AG04449 (cell line): ENCODE measurements around the gene AMIGO3.

Experiments used
- CTCF ChIA-PET: fragments of 350-600 bp; formaldehyde crosslinking; extraction: SDS; loops from one replicate; lab custom pipeline; 2021; ENCODE audit warnings: antibody characterized with exemption; lab: Yijun Ruan, JAX
- POLR2A ChIA-PET: fragments of 400-600, 350-600 bp; formaldehyde crosslinking; extraction: SDS; loops from one replicate; lab custom pipeline; 2020; ENCODE audit warnings: antibody characterized with exemption, inconsistent platforms; lab: Yijun Ruan, JAX
- DNase-seq: peaks from one replicate; pipeline ENCODE4 v3.0.0-alpha.2; 2010; ENCODE audit warnings: low read depth, low spot score
- H3K4me3 ChIP-seq: 2 replicates; pipeline ENCODE4 v1.5.1; 2011; ENCODE audit warnings: low read depth, mild to moderate bottlenecking, control low read depth, low read length
- CTCF ChIP-seq: IDR thresholded peaks from one replicate; pipeline ENCODE4 v1.5.1; 2011; ENCODE audit warnings: mild to moderate bottlenecking, moderate library complexity, low read length, control low read depth, inconsistent platforms; ENCODE audit not compliant: insufficient read depth; ENCODE audit errors: missing control alignments

AMIGO3 gene

DNA sequence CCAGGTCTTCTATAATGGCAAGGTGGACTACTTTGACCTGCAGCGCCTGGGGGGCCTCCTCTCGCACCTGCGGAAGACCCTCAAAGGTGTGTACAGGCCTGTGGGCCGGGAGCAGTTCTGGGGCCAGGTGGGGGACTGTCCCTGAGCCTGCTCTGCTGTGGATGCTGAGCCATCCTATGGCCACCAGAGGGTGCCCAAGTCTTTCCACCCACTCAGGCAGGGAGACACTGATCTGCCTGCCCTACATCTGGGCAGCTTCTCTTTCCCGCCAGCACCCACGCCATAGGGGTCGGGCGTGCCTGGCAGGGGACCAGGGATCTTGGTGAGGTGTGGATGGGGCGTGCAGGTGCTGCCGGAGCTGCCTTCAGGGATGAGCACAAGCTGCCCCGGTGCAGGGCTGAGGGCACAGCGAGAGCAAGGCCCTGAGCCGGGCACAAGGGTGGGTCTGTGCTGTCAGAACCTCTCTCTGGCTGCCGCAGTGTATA is 16.0 kb downstream of the AMIGO3 start:
- ChIA-PET CTCF (interaction anchor here (0.9 to 7.8 kb wide), 14 partner anchors 10 to 226 kb away, joined by 3 to 74 read pairs (median 4); partner anchors contain the start of genes AMIGO3 and IP6K1), POLR2A (no interaction called here)
- no peak overlapping the region for H3K4me3 ChIP-seq
- DNase-seq, result no peak
- peak; percentile 90 for TF ChIP-seq CTCF

DNA sequence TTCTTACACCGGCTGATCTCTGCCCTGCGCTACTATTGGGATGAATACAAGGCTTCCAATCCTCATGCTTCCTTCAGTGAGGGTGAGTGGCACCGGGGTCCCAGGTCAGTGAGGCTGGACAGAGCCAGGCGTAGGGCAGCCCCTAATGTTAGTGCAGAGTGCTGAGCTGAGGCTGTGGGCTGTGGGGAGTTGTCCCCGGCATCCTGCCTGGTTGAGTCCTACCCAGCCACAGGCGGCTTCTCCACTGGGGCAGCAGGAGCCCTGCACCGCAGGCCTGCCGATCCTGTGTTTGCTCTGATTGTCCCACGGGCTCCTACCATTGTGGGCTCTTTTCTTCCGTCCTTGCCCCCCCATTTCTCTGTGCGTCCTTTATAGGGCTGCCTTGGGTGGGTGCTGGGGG is 16.8 kb downstream of the AMIGO3 start:
- ChIA-PET CTCF (interaction anchor here (0.9 to 7.8 kb wide), 13 partner anchors 9 to 227 kb away, joined by 3 to 74 read pairs (median 4); partner anchors contain the start of gene AMIGO3), POLR2A (no interaction called here)
- DNase-seq, result no peak
- H3K4me3 ChIP-seq, result no peak overlapping the region
- TF ChIP-seq CTCF, result no peak

GRCh38 chr3:49701388-49702077 is 18.0 kb downstream of the AMIGO3 start:
- ChIA-PET POLR2A (interaction anchor here (0.6 kb wide), 1 partner anchor 1234 kb away, joined by 3 read pairs; no protein-coding TSS in a partner anchor), CTCF (interaction anchor here (0.7 to 7.8 kb wide), 18 partner anchors 9 to 228 kb away, joined by 3 to 74 read pairs (median 4); partner anchors contain the start of genes AMIGO3 and MON1A)
- TF ChIP-seq CTCF, result peak; percentile 64
- no peak overlapping the region for H3K4me3 ChIP-seq
- no peak for DNase-seq

GRCh38 chr3:49700453-49701128 is 18.9 kb downstream of the AMIGO3 start:
- no peak for TF ChIP-seq CTCF
- CTCF ChIA-PET, result interaction anchor here (0.7 to 7.8 kb wide), 14 partner anchors 8 to 229 kb away, joined by 3 to 74 read pairs (median 4); partner anchors contain the start of genes AMIGO3 and MON1A
- DNase-seq, result no peak
- H3K4me3 ChIP-seq, result no peak overlapping the region
- POLR2A ChIA-PET, result no interaction called here

DNA sequence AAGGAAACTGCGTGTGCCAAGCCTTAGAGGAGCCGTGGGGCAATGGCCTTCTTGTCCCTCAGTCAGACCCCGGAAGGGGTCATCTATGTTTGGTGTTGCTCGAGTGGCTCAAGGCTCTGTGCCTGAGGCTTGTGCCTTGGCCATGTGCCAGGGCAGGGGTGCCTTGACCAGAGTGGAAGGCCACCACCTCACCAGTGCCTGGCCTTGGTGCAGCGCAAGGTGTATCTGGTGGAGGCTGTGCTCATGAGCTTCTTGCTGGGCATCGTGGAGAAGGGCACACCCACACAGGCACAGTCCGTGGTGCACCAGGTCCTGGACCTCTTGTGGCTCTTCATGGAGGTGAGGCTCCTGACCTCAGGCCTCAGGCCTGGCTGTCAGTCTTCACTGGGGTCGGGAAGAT is 19.5 kb downstream of the AMIGO3 start:
- POLR2A ChIA-PET, result no interaction called here
- no peak overlapping the region for H3K4me3 ChIP-seq
- no peak for TF ChIP-seq CTCF
- CTCF ChIA-PET, result interaction anchor here (1.0 to 7.8 kb wide), 4 partner anchors 13 to 160 kb away, joined by 3 to 51 read pairs (median 26); no protein-coding TSS in a partner anchor
- DNase-seq, result no peak
